Kidney tubule cell (primary cell): Measurements from ENCODE around the gene DNAJC18.
"Not testable (repeated sequence)": the region's sequence is repeated elsewhere in the genome, so short reads cannot be mapped to it uniquely, and the experiment has no call there.

Source experiments
- DNase-seq: peaks from one replicate; pipeline ENCODE4 v3.0.0-alpha.2; 2018; ENCODE audit warnings: low spot score

The DNAJC18 gene

DNA sequence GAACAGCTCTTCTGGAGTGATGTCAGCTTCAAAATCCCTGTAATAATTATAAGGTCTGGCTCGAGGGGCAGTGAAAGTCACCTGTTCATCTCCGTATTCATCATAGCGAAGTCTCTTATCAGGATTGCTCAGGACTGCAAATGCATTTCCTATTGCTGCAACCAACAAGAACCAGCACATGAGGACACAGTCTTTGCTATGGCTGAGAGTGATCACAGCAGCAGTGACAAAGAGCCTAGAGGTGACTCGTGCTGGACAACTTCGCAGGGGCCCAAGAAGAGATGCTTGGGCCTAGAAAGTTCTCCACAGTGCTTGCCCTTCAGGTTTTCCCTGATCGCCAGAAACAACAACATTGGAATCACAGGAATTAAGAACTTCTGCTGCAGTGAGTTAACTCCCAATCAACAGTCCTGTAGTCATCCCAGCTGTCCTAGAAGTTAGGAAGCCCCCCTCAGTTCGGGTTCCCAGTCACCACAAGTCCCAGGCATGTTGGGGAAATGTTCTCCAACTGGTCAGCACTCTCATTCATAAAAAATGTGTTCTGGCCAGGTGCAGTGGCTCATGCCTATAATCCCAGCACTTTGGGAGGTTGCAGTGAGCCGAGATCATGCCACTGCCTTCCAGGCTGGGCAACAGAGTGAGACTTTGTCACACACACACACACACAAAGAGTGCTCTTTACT lies 13.0 kb downstream of the DNAJC18 start:
- DNase-seq = peak; percentile 51

DNA sequence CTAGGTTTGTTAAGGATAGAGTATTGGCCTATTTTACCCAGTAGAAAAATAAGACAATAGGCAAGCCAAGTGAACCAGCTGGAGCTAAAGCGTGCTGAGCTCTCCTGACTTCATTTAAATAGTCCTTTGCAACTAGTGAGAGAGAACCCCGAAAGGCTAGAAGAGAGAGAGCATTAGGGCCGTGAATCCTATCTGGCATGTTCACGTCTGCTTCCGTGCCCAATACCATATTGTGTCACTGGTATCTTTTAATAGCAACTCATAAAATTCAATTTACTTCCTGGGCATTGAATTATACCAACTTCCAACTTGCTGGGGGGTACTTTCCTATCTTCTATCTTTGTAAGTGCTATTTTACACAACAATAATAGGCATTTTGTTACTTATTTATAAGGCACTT lies 13.8 kb downstream of the DNAJC18 start:
- no peak for DNase-seq

DNA sequence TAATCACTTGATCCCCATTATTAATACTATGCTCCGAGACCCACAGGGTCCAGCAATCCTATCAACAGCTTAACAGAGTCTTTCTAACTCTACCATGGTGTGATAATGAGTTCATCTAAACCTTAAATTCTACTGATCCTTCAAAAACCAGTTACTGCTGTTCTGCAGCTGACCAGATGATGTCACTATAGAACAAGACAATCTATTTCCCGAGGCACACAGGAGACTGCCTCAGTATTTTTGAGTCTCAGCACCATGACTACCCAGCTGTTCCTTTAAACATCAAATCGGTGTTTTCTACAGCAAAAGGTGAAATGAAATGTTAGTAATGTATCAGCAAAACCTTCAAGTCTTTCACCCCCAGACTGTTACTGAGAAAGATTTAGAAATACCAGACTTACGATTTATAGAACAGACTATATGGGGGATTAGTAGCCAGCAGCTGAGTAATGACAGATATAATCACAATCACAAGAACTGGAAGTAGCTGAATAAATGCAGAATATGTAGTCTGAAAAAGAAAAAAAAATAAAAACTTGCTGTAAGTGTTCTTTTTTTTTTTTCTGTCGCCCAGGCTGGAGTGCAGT lies 16.9 kb downstream of the DNAJC18 start:
- peak; percentile 74 for DNase-seq

DNA sequence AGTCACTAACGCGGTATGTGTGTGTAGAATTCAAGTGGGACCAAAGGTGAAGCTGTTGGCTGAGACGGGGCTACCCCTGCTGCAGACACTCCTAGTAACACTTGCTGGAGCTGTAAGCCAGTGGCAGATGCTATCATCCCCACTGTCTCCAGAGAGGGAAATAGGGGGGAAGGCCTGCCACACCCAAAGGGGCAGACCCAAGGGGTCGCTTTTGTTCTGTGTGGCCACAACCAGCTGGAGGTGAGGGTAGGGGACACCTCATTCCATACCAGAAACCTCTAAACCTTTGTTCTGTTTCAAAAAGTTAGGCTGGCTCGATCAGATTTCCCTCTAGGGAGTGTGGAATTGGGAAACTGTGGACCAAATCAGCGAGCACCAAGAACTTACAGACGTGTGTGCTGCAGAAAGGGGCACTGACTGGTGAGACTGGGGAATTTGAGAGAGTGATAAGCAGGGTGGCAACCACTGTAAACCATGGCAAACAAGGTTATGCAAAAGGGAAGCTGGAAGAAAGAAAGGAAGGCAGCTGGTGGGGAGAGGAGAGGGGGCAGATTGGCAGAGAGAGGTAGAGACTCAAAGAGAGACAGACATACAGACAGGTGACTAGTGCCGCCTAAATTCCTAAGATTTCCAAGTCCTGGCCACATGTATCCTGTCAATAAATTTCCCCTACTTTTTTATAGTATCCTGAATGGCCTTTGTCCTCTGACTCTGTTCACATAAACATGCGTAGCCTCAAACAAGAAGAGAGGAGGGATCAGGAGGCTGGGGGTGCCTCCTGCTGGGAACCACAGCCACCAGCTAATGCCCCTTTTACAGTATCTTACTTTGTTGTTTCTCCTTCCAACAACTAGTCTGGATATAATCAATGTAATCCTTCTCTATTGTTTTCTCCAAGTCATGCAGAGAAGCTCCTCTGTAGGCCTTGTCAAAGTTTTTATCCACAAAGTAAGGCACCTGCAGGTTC lies 19.8 kb downstream of the DNAJC18 start:
- no peak for DNase-seq

DNA sequence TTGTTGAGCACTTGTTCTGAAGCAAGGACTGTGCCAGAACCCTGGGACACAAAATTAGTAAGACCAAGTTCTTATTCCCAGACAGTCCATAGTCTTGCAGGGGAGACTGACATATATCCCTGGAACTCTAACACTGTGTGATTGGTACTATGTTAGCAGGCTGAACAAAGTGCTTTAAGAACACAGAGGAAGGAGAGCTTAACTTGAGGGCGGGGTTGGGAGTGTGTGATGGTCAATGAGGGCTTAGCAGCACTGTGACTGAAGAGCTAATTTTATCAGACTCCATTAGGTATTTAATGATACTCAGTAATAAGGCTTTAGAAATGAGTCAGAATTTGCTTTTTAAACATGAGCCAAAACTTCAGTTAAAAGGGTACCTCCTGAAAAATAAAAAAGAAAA lies 20.5 kb downstream of the DNAJC18 start:
- DNase-seq = no peak

DNA sequence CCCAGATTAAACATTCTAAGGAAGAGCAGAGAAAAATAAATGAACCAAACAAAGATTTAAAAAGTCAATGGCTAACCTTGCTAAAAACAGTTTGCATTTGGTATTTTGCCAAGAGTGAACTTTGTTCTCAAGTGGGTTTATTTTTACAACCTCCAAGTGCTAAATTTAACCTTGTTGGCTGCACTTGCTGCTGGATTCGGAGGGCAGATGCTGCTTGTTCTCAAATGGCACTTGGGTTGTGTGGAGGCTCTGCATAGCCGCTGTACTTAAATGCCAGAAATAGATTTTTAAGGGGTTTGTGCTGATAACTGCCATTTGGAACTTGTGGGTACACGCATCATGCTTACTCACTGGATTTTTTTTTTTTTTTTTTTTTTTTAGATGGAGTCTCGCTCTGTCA lies 22.1 kb downstream of the DNAJC18 start:
- no peak for DNase-seq

DNA sequence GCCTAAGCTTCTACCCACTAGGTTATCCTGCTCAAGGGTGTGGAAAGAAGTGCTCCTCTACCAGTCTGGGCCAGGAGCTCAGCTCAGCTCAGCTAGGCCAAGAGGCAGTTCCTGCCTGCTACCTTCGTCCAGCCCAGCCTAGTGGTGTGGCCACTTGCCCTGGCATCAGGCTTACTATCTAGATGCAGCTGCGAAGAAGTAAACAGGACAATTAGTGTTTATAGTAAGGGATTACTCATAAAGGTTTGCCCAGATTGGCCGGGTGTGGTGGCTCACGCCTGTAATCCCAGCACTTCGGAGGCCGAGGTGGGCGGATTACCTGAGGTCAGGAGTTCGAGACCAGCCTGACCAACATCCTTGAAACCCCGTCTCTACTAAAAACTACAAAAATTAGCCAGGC lies 22.7 kb downstream of the DNAJC18 start:
- no peak for DNase-seq

DNA sequence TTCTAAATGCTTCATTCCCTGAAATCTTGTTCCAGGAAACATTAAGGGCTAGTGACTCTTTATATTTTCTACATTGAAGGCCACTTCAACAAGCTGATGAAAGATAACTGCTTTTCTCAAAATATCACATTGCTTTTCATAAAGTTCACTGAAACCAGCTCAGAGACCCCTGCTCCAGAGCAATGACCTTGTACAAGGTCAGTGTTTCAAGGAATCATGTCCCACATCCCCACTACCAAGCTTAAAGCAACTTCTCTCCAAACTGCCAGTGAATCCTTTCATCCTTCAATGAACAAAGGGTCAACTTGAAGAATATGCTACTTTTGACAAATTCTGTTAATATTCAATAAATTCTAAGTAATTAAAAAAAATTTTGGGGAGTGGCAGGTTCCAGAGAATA lies 23.5 kb downstream of the DNAJC18 start:
- no peak for DNase-seq

DNA sequence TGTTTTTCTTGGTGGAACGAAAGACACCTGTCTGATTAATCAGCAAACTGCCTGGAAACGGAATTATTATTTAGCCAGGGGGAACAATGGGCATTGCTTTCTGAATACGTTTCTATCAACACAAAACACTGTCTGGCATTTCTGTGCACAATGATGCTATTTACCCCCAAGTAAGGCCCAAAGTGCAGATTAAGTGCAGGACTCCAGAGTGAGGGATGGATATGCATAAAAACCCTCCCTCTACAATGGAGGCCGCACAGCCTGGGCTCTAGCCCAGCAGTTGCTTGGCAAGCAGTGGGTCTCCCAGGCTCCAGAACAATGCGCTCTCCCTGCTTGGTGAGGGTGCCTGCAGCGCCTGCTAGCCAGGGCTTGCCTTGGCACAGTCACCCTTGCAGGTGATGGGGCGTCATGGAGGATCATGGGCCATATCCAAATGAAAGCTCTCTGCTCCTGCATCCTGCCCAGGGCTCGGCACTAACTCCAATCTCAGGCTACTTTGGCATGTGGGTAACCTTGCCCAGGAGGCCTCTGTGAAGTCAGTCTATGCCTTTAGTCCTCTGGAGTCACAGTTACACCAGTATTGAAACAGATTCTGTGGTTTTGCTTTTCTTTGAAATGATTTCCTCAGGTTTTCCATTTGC lies 24.0 kb downstream of the DNAJC18 start:
- DNase-seq = no peak

DNA sequence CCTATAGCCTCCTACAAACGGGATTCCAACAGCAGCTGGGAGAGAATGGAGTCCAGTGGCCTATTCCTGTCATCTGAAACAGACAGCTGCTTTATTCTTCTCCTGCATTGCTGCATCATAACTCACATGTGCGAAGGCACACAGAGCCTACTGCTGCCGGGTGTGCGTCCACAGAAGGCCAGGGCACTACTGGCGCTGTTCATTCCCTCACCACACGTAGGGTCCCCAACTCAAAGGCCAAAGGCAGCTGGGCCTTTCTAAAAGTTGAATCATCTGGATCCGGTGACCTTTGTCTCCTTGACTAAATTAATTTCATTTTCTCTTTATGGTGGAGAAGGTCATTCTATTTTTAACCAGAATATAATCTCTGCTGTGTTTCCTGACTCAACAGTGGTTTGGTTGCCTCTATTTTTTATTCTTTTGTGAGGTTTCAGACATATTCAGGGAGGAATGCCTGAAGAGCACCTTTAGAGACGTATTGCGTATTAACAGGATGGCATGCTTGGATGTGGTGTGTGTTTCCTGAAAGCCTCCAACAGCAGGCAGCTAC lies 24.7 kb downstream of the DNAJC18 start:
- no peak for DNase-seq

DNA sequence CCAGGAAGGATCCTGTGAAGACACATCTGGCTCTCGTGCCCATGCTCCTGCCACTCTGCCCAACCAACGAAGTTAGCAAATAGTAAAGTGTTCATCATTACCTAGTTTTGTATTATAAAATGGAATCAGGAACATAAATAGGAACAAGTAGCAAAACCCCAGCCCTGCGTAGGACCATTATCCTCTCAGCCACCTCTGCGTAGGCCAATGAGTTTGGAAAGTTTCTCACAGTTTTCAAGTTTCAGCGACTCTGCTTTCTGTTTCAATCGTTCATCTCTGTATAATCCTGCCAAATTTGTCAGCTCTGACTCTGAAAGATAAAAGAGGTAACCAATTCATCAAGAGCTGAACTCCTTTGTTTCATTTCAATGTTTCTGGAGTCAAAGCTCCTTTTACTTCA lies 25.4 kb downstream of the DNAJC18 start:
- no peak for DNase-seq

DNA sequence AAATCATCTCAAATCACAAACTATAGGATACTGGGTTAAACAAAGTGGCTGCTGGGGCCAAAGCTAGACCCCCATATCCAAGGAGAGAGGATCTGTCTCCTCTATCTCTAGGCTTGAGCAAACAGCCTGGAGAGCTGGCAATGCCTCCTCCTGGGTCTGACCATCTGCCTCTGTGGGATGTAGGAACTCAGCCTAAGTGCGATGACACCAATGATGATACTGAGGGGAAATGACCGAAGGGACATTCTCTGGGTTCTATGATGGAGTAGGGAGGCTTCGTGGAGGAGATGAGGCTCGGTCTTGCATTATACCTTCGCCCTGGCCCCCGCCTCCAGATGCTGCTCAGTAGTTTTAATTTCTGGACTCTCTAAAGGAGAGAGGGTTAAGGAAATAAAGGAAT lies 26.2 kb downstream of the DNAJC18 start:
- no peak for DNase-seq

DNA sequence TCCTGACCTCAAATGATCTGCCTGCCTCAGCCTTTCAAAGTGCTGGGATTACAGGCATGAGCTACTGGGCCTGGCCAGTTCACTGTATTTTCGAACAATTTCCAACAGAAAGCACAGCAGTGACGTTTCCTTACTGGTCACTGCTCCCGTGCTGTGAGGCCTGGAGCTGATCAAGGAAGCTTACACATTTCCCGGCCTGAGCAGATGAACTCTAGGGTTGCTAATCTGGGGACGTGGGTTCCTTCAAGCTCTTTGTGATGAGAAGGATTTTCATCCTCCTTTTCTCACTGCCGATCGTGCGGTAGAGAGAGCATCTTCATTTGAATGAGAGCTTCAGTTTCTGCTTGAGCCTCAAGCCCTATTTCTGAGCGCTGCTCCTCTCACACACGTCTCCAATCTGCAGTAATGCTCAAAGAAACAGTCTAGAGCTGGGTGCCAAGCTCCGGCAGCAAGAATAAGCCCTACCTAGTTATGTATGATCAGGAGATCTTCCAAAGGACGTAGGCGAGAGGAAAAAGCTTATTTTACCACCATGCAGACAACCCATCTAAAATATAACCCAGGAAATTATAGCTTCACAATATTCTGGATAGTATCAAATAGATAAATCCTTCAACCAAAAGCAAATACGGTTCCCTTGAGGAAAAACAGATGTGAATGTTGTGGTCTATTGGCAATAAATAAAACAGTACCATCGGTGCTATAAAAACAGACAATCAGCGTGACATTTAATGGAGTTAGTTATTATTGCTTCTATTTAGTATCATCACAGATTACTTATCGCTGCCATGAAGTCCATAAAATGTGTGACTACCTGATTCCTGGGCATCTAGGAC lies 28.1 kb downstream of the DNAJC18 start:
- DNase-seq = no peak

DNA sequence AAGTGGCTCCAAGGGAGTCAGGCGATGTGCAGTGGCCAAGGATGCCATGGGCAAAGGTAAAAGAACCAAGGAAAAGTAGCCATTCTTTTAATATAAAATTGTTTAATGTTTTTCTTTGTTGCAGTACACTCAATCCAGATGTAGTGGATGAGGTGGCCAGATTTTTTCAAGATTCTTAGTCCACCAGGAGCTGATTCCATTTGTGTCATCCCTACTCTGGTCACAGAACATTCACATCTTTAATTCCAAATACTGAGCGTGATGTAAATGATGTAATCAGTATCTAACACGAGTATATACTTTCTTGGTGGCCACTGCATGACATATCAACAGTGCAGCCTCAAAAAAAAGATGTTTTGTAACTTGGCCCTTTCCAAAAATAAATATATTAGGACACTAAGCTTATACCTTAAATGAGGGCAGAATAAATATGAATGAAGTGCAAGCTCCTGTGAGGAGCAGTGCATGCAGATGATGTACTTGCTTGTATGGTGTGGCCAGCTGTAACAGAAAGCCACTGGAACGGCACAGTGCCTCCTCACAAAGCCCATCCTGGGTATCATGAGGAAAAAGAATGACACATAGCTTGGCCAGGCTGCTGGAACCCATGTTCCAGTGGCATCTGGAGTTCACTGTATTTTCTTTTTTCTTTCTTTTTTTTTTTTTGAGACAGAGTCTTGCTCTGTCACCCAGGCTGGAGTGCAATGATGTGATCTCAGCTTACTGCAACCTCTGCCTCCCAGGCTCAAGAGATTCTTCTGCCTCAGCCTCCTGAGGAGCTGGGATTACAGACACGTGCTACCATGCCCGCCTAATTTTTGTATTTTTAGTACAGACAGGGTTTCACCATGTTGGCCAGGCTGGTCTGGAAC lies 29.0 kb downstream of the DNAJC18 start:
- DNase-seq = no peak

DNA sequence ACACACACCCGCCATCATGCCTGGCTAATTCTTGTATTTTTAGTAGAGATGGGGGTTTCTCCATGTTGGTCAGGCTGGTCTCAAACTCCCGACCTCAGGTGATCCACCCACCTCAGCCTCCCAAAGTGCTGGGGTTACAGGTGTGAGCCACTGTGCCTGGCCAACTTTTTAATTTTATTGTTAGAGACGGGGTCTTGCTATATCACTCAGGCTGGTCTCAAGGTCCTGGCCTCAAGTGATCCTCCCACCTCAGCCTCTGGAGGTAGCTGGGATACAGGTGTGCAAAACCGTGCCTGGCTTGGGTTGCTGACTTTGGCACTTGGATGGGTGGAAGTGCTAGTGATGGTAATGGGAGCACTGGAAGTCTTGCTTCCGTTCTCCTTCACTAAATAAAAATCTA lies 30.2 kb downstream of the DNAJC18 start:
- DNase-seq = not testable (repeated sequence)

DNA sequence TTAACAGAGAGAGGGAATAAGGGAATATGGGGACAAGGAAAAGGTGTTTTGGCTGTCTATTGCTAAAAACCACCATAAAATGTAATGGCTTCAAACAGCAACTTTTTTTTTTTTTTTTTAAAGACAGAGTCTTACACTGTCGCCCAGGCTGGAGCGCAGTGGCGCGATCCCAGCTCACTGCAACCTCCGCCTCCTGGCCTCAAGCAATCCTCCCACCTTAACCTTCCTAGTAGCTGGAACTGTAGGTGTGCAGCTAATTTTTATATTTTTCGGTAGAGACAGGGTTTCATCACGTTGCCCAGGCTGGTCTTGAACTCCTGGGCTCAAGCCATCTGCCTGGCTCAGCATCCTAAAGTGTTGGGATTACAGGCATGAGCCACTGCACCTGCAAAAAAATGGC lies 31.1 kb downstream of the DNAJC18 start:
- no peak for DNase-seq

DNA sequence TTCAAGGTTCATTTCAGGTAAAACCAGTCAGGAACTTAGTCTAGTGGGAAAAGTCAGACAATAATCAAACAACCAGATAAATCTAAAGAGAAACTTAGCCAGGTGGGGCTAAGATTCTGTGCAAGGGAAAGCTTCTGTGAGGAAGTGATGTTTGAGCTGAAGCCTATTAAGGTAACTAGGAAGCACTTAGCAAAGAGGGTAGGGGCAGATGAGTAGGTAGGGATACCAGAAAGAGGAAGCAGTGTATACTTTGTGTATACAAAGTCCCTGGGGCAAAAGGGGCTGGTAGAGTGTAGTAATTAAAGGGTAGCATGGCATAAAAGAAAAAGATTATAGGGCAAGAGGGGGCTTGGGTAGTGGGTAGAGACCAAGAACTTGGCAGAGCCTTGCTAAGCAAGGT lies 31.8 kb downstream of the DNAJC18 start:
- DNase-seq = no peak

DNA sequence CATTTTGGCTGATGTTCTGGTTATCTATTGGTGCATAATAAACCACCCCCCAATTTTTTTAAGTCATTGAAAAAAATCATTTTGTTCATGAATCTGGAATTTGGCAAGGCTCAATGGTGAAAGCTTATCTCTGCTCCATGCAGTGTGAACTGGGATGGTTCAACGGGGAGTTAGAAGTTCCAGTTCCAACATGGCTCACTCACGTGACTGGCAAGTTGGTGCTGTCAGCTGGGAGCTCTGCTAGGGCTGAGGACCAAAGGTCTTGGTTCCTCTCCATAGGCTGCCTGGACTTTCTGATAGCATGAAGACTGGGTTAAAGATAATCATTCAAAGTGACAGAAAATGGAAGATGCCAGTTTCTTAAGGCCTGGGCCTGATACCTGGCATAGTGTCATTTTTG lies 32.4 kb downstream of the DNAJC18 start:
- DNase-seq = no peak

DNA sequence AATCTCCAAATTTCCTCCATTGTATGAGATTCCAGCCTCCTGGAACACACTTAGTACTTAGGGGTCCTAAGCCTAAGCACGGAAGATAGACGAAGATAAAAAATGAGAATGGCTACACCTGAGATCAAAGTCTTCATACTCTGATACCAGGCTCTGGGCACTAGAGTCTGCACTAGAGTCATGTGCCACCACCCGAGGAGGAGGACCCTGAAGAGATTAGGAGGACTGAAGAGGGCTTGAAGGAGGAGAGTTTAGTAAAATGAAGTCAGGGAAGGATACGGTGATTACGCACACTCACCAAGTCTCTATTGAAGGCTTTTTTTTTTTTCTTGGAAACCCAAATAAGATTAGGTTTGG lies 34.9 kb downstream of the DNAJC18 start:
- DNase-seq = no peak

DNA sequence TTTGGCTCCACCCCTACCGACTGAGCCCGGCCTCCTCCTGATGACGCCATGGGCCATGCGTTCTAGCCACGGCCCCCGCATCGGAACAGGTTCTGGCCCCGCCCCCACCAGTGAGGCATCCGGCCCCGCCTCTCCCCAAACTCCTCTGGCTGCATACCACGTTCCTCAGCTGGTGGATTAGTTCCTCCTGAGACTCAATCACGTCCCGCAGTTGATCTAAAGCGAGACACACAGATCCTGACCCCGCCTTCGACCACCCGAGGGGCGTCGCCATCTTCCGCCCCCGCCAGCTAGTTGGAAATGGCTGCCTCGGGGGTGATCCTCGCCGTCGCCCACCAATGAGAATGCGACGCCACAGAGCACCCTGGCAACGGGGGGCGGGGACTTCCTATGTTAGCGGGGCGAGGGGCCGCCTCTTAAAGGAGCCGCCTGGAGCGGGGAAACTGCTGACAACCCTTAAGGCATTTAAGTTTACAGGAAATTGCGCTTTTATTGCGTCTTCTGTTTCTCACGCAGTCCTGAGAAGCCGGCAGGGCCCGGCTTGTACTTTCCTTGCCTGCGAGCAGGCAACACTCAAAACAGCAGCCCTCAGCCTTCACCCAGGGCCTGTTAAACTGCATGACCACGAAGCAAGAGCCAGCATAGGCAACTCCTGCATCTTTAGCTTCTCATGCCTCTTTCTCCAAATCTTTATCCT lies 35.4 kb downstream of the DNAJC18 start, which contains the start of gene SPATA24:
SPATA24 (minus strand) TSS at position 303 of the 697 bp plus-strand sequence; CDS start at position 274, 29 bp downstream.
- DNase-seq = peak; percentile 96
